IMR-90 (cell line): ENCODE results near the gene ZNF853. TPM values are rescaled to one million over a fixed set of nuclear protein-coding genes. Genes with fewer than 3 reads are reported as not detected.

ENCODE experiments used
- ATAC-seq: fragments of 200-7000 bp; cut with Tn5 transposase; 2 replicates; pipeline ENCODE4 v1.9.1; 2020; ENCODE audit warnings: low read depth, mild to moderate bottlenecking, moderate library complexity
- BruUV-seq: library from RNA; stranded (reverse); fragments of 400-500 nt; replicated peaks from 2 replicates; lab custom pipeline; 2021; lab: Mats Ljungman, UMichigan
- CTCF ChIA-PET: fragments of 300-600 bp; formaldehyde crosslinking; extraction: SDS; loops from one replicate; lab custom pipeline; 2021; ENCODE audit warnings: antibody characterized with exemption; lab: Yijun Ruan, JAX
- POLR2A ChIA-PET: fragments of 300-600 bp; sonication (Branson Sonifier 250); formaldehyde crosslinking; loops from one replicate; lab custom pipeline; 2022; ENCODE audit warnings: antibody characterized with exemption; ENCODE audit not compliant: unreplicated experiment; lab: Charles Lee
- DNase-seq: peaks from one replicate; pipeline ENCODE4 v3.0.0; 2013
- H2AFZ ChIP-seq: replicated peaks from 2 replicates; pipeline ENCODE3; 2013; ENCODE audit warnings: low read length, mild to moderate bottlenecking; ENCODE audit not compliant: poor library complexity
- H2AK5ac ChIP-seq: 2 replicates; pipeline ENCODE4 v1.6.1; 2013; ENCODE audit warnings: low read depth, low read length, inconsistent platforms
- H2AK9ac ChIP-seq: replicated peaks from 2 replicates; pipeline ENCODE3; 2013; ENCODE audit warnings: mild to moderate bottlenecking, low read depth, low read length, moderate library complexity; ENCODE audit not compliant: poor library complexity
- H2BK120ac ChIP-seq: 2 replicates; pipeline ENCODE4 v1.6.1; 2013; ENCODE audit warnings: low read depth, low read length, inconsistent platforms
- H2BK15ac ChIP-seq: 3 replicates; pipeline ENCODE4 v1.6.1; 2013; ENCODE audit warnings: low read depth, low read length, inconsistent platforms
- H2BK20ac ChIP-seq: 2 replicates; pipeline ENCODE4 v1.6.1; 2013; ENCODE audit warnings: low read depth, mild to moderate bottlenecking, inconsistent platforms, low read length, moderate library complexity
- H2BK5ac ChIP-seq: 2 replicates; pipeline ENCODE4 v1.6.1; 2013; ENCODE audit warnings: mild to moderate bottlenecking, low read depth, low read length, inconsistent platforms; ENCODE audit not compliant: poor library complexity, severe bottlenecking
- H3K14ac ChIP-seq: replicated peaks from 2 replicates; pipeline ENCODE4 v1.6.1; 2013; ENCODE audit warnings: low read depth, low read length, inconsistent platforms
- H3K18ac ChIP-seq: 2 replicates; pipeline ENCODE4 v1.6.1; 2013; ENCODE audit warnings: low read depth, low read length, control low read depth
- H3K23ac ChIP-seq: 2 replicates; pipeline ENCODE4 v1.6.1; 2013; ENCODE audit warnings: low read depth, low read length, inconsistent platforms
- H3K27ac ChIP-seq: 2 replicates; pipeline ENCODE4 v1.5.1; 2013; ENCODE audit warnings: mild to moderate bottlenecking, control low read depth, low read length; ENCODE audit not compliant: insufficient read depth
- H3K27me3 ChIP-seq: 2 replicates; pipeline ENCODE4 v1.6.1; 2013; ENCODE audit warnings: low read length; ENCODE audit not compliant: control insufficient read depth, insufficient read depth
- H3K36me3 ChIP-seq: 2 replicates; pipeline ENCODE4 v1.6.1; 2013; ENCODE audit warnings: low read length, mixed read lengths; ENCODE audit not compliant: control insufficient read depth, insufficient read depth
- H3K4ac ChIP-seq: 2 replicates; pipeline ENCODE4 v1.6.1; 2013; ENCODE audit warnings: low read depth, low read length, inconsistent platforms
- H3K4me1 ChIP-seq: 2 replicates; pipeline ENCODE4 v1.6.1; 2013; ENCODE audit warnings: low read length, mixed read lengths; ENCODE audit not compliant: control insufficient read depth, insufficient read depth
- H3K4me2 ChIP-seq: 2 replicates; pipeline ENCODE4 v1.6.1; 2013; ENCODE audit warnings: low read depth, mild to moderate bottlenecking, control low read depth, low read length, moderate library complexity
- H3K4me3 ChIP-seq: 2 replicates; pipeline ENCODE4 v1.5.1; 2013; ENCODE audit warnings: low read depth, mild to moderate bottlenecking, control low read depth, low read length, moderate library complexity; ENCODE audit not compliant: insufficient read depth
- H3K56ac ChIP-seq: 2 replicates; pipeline ENCODE4 v1.6.1; 2013; ENCODE audit warnings: low read length, inconsistent platforms; ENCODE audit not compliant: insufficient read depth; ENCODE audit errors: extremely low read depth
- H3K79me1 ChIP-seq, 2 experiments: 2 replicates each; pipeline ENCODE4 v1.6.1; 2013; ENCODE audit warnings: low read length in 2 of 2, inconsistent platforms in 1 of 2, low read depth in 1 of 2
- H3K9ac ChIP-seq: 2 replicates; pipeline ENCODE4 v1.6.1; 2013; ENCODE audit warnings: low read depth, low read length, control low read depth
- H3K9me1 ChIP-seq: 2 replicates; pipeline ENCODE4 v1.6.1; 2013; ENCODE audit warnings: low read length, inconsistent platforms; ENCODE audit not compliant: insufficient read depth
- H3K9me3 ChIP-seq: 2 replicates; pipeline ENCODE4 v1.6.1; 2013; ENCODE audit warnings: low read length; ENCODE audit not compliant: control insufficient read depth, insufficient read depth
- H4K20me1 ChIP-seq: 2 replicates; pipeline ENCODE4 v1.6.1; 2013; ENCODE audit warnings: low read length, inconsistent platforms; ENCODE audit not compliant: insufficient read depth
- H4K5ac ChIP-seq: 2 replicates; pipeline ENCODE4 v1.6.1; 2013; ENCODE audit warnings: mild to moderate bottlenecking, low read depth, low read length, control low read depth
- H4K8ac ChIP-seq, 2 experiments: 2 replicates each; pipeline ENCODE4 v1.6.1; 2013; ENCODE audit warnings: low read depth in 2 of 2, low read length in 2 of 2, control low read depth in 1 of 2, inconsistent platforms in 1 of 2
- H4K91ac ChIP-seq: 2 replicates; pipeline ENCODE4 v1.6.1; 2013; ENCODE audit warnings: low read depth, low read length, inconsistent platforms; ENCODE audit not compliant: insufficient read depth
- CEBPB ChIP-seq: IDR thresholded peaks from 2 replicates; pipeline ENCODE4 v1.6.1; 2012; ENCODE audit warnings: low read depth, low read length, improper control_type of control experiment
- MAFK ChIP-seq: IDR thresholded peaks from 2 replicates; pipeline ENCODE4 v1.6.1; 2012; ENCODE audit warnings: low read depth, low read length, improper control_type of control experiment
- MAZ ChIP-seq: IDR thresholded peaks from 2 replicates; pipeline ENCODE4 v1.6.1; 2012; ENCODE audit warnings: low read depth, mild to moderate bottlenecking, low read length, improper control_type of control experiment, moderate library complexity, borderline replicate concordance
- MXI1 ChIP-seq: IDR thresholded peaks from 2 replicates; pipeline ENCODE4 v1.6.1; 2012; ENCODE audit warnings: low read depth, mild to moderate bottlenecking, low read length, moderate library complexity, borderline replicate concordance
- POLR2A ChIP-seq: IDR thresholded peaks from 2 replicates; pipeline ENCODE4 v1.6.1; 2012; ENCODE audit warnings: mild to moderate bottlenecking, low read depth, low read length
- RAD21 ChIP-seq: IDR thresholded peaks from 2 replicates; pipeline ENCODE4 v1.6.1; 2012; ENCODE audit warnings: low read length, improper control_type of control experiment
- RCOR1 ChIP-seq: IDR thresholded peaks from 2 replicates; pipeline ENCODE4 v1.6.1; 2012; ENCODE audit warnings: mild to moderate bottlenecking, low read length, improper control_type of control experiment; ENCODE audit not compliant: insufficient replicate concordance
- RFX5 ChIP-seq: IDR thresholded peaks from 2 replicates; pipeline ENCODE4 v1.8.0; 2012; ENCODE audit warnings: low read depth, mild to moderate bottlenecking, low read length, moderate library complexity
- SMC3 ChIP-seq: fragments of 150-350 bp; IDR thresholded peaks from 2 replicates; pipeline ENCODE4 v1.6.1; 2016; ENCODE audit warnings: low read depth, mild to moderate bottlenecking, antibody characterized with exemption, low read length, moderate library complexity
- USF2 ChIP-seq: fragments of 150-350 bp; IDR thresholded peaks from 2 replicates; pipeline ENCODE4 v1.6.1; 2017; ENCODE audit warnings: mild to moderate bottlenecking, antibody characterized with exemption, low read length, low read depth
- WGBS, 2 experiments: methylation state at CpG; one replicate each; pipeline versions ENCODE4 v1.1.5 to v1.1.7; 2013; ENCODE audit warnings: missing lambda C conversion rate in 2 of 2; ENCODE audit not compliant: insufficient read length in 1 of 2; ENCODE audit errors: extremely low coverage in 2 of 2; 5-methylcytosine and 5-hydroxymethylcytosine counted together
- dilution Hi-C: fragments of 300-500 bp; cut with HindIII; formaldehyde crosslinking; loops from one replicate; pipeline ENCODE4 v1.14.3; 2018; ENCODE audit warnings: low sequenced_read_pairs; ENCODE audit not compliant: unreplicated experiment
- in situ Hi-C: fragments of 300-500 bp; cut with MboI; formaldehyde crosslinking; loops from 3 replicates; pipeline ENCODE4 v1.14.3; 2019; ENCODE audit warnings: low sequenced_read_pairs, inconsistent platforms, mixed read lengths
- intact Hi-C: fragments of 100-400 bp; cut with micrococcal nuclease; formaldehyde crosslinking; loops from 2 replicates; pipeline ENCODE4 v1.10.0; 2022
- polyA plus RNA-seq, 3 experiments: library from polyadenylated mRNA; depleted of rRNA; stranded (reverse); fragments of >200 nt; gene quantifications; 2 replicates each; pipeline ENCODE4 v1.2.3, GENCODE V29; 2012; ENCODE audit warnings: low replicate concordance in 1 of 3
- total RNA-seq: library from RNA; depleted of rRNA; stranded (reverse); fragments of >200 nt; gene quantifications from 2 replicates; pipeline ENCODE4 v1.2.3, GENCODE V29; 2012
- TF ChIP-seq, protein P1 (sequence below): conservative IDR thresholded peaks from 2 replicates; pipeline ENCODE4 v1.5.1; 2012; ENCODE audit warnings: mild to moderate bottlenecking, low read depth, low read length, improper control_type of control experiment

The ZNF853 gene
- total and polyA plus RNA-seq, 2 of the 4 experiments (the other 2 are of a cell fraction), result 3.4 TPM

DNA sequence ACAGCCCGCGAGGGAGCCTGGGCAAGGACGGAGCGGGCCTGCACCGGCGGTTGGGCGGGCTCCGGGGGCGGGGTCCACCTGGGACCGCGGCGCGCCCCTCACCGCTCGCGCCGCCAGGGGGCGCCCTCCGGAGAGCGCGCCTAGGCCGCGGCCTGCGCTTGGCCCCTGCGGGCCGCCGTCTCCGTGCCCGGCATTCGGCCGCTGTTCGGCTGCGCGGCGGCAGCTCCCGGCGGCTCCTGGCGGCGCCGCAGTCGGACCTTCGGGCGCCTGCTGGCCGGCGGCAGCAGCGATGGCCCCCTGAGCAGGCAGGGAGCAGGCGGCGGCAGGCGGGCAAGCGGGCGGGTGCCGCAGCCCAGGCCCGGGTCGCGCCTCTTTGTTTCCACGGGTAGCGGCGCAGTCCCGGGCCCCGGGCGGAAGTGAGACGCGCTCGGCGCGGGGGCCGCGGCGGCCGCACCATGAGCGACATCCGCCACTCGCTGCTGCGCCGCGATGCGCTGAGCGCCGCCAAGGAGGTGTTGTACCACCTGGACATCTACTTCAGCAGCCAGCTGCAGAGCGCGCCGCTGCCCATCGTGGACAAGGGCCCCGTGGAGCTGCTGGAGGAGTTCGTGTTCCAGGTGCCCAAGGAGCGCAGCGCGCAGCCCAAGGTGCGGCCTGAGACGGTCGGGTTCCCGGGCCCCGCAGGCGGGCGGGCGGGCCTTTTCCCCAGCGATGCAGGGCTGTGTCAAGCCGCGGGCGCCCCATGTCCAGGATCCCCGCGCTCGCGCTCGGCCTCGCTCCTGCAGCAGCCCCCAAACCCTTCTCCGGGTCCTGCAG lies 25.4 kb upstream of the ZNF853 start, which contains the start of gene INTS15:
Gene INTS15, plus strand, starts transcription at position 193 of the 816 bp plus-strand sequence. Its CDS starts 263 bp downstream, at position 456.
- Histone ChIP-seq H3K4me1 (peaks cover 3% of the 10 kb centered on the region; the same call in 1 of the 2 replicates), H4K91ac (no peak within 1 kb of the TSS), H3K4ac (peak within 1 kb of the TSS; percentile 71), H3K79me1 (peaks cover 9 to 26% of the 10 kb centered on the region in 2 experiments; a peak in 3 of 4 replicates), H3K27me3 (no peaks in the 10 kb centered on the region), H3K4me3 (peak within 1 kb of the TSS; percentile 98), H2BK15ac (no peak within 1 kb of the TSS), H2BK120ac (peak within 1 kb of the TSS; percentile 29; the same call in 1 of the 2 replicates), H3K9me3 (no peaks in the 10 kb centered on the region), H3K4me2 (peak within 1 kb of the TSS; percentile 95), H4K8ac (peak within 1 kb of the TSS; percentile 63 to 81; a peak in 2 of 4 replicates), H3K27ac (peak within 1 kb of the TSS; percentile 86), H4K20me1 (0 out of 2 replicates have a peak, but pooled peaks cover 5% of the 10 kb centered on the region), H3K23ac (peak within 1 kb of the TSS; percentile 75), H2AK5ac (no peak within 1 kb of the TSS), H3K14ac (peak within 1 kb of the TSS; percentile 94), H3K36me3 (peaks cover 29% of the 10 kb centered on the region), H2BK20ac (no peak within 1 kb of the TSS), H3K9ac (peak within 1 kb of the TSS; percentile 97), H2BK5ac (peak within 1 kb of the TSS; percentile 58), H2AFZ (peak within 1 kb of the TSS; percentile 99), H4K5ac (peak within 1 kb of the TSS; percentile 47; the same call in 1 of the 2 replicates), H2AK9ac (peak within 1 kb of the TSS; percentile 92), H3K9me1 (no peaks in the 10 kb centered on the region; the same call in 1 of the 2 replicates), H3K18ac (no peak within 1 kb of the TSS; the same call in 1 of the 2 replicates), H3K56ac (peak within 1 kb of the TSS; percentile 38; the same call in 1 of the 2 replicates)
- peak; percentile 85; the same call in 1 of the 2 replicates for TF ChIP-seq MAZ
- no peak for TF ChIP-seq USF2
- TF ChIP-seq MXI1, result peak; percentile 31; the same call in 1 of the 2 replicates
- peak; percentile 84 for TF ChIP-seq POLR2A
- no peak for TF ChIP-seq RFX5
- TF ChIP-seq, protein P1, sequence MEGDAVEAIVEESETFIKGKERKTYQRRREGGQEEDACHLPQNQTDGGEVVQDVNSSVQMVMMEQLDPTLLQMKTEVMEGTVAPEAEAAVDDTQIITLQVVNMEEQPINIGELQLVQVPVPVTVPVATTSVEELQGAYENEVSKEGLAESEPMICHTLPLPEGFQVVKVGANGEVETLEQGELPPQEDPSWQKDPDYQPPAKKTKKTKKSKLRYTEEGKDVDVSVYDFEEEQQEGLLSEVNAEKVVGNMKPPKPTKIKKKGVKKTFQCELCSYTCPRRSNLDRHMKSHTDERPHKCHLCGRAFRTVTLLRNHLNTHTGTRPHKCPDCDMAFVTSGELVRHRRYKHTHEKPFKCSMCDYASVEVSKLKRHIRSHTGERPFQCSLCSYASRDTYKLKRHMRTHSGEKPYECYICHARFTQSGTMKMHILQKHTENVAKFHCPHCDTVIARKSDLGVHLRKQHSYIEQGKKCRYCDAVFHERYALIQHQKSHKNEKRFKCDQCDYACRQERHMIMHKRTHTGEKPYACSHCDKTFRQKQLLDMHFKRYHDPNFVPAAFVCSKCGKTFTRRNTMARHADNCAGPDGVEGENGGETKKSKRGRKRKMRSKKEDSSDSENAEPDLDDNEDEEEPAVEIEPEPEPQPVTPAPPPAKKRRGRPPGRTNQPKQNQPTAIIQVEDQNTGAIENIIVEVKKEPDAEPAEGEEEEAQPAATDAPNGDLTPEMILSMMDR, result peak; percentile 95
- no peak for TF ChIP-seq CEBPB
- peak; percentile 71 for TF ChIP-seq SMC3
- TF ChIP-seq RAD21, result peak; percentile 51
- peak; percentile 30 for TF ChIP-seq RCOR1
- TF ChIP-seq MAFK, result no peak
- BruUV-seq, result no TSS peak
- POLR2A ChIA-PET, result no interaction called here
- ATAC-seq (peak; percentile 94), DNase-seq (peak; percentile 77)
- in situ Hi-C loops (no loop called here), dilution Hi-C loops (no loop called here), intact Hi-C loops (no loop called here)
- CTCF ChIA-PET, result interaction anchor here (0.6 to 1.4 kb wide), 5 partner anchors 12 to 75 kb away, joined by 3 to 10 read pairs (median 3); partner anchors contain the start of gene ZDHHC4
- 0% methylated on average over 59 of the region's 107 CpGs; no CpG with 5 or more reads in 1 of the 2 experiments for WGBS, 2 experiments
